ENCODE measurements around the gene BCR.
"Not testable (repeated sequence)": the region's sequence is repeated elsewhere in the genome, so short reads cannot be mapped to it uniquely, and the experiment has no call there.

GRCh38 chr22:23333822-23334221, 153.5 kb downstream of the BCR start:
- TF ChIP-seq CTCF, EP300, POLR2A (IDR thresholded peaks at IDR 0.05): not testable (repeated sequence)

Data from suprapubic skin (tissue), 3 donors.